ENCODE measurements around the gene SEPTIN12. TPM values are rescaled to one million over a fixed set of nuclear protein-coding genes. Genes with fewer than 3 reads are reported as not detected.

Gene SEPTIN12
- not detected in 2 replicates for total RNA-seq

GRCh38 chr16:4787627-4788482 lies at the start of gene SEPTIN12:
Gene SEPTIN12 (minus strand): TSS chr16:4788345. CDS start chr16:4787645, 700 bp downstream.

GRCh38 chr16:4801962-4802658 lies 14.0 kb upstream of the SEPTIN12 start, which contains the start of gene ROGDI:
Gene ROGDI (minus strand): TSS chr16:4802633. CDS start chr16:4802571, 62 bp downstream.

GRCh38 chr16:4795181-4795827 lies 7.2 kb upstream of the SEPTIN12 start, which contains the start of gene SMIM22:
Gene SMIM22 (plus strand): TSS chr16:4795369. CDS start chr16:4795735, 366 bp downstream.

GRCh38 chr16:4766875-4767628 lies 21.1 kb downstream of the SEPTIN12 start, which contains the start of gene ZNF500:
Gene ZNF500 (minus strand): TSS chr16:4767162. CDS start chr16:4765978, 1,184 bp downstream.

GRCh38 chr16:4734063-4734729 lies 53.9 kb downstream of the SEPTIN12 start, which contains the start of the genes ANKS3 and DNAAF8:
Gene ANKS3 (minus strand): TSS chr16:4734271. CDS start chr16:4730149, 4,122 bp downstream.
Gene DNAAF8 (plus strand): TSS chr16:4734537. CDS start chr16:4736515, 1,978 bp downstream.

Other genes starting within 250 kb of the SEPTIN12 start
- gene CDIP1, start 249.6 kb downstream of the SEPTIN12 start, total RNA-seq = 7.9 and 9.1 TPM in 2 replicates
- not detected in 2 replicates for gene C16orf96, start 232.0 kb downstream of the SEPTIN12 start, total RNA-seq
- gene UBALD1, start 173.5 kb downstream of the SEPTIN12 start, total RNA-seq = 3.6 and 9.4 TPM in 2 replicates
- 16.2 and 17.8 TPM in 2 replicates for gene MGRN1, start 163.5 kb downstream of the SEPTIN12 start, total RNA-seq
- gene NUDT16L1, start 94.8 kb downstream of the SEPTIN12 start, total RNA-seq = 24.5 and 30.2 TPM in 2 replicates
- 15.3 and 19.6 TPM in 2 replicates for gene ANKS3, start 54.1 kb downstream of the SEPTIN12 start, total RNA-seq
- gene DNAAF8, start 53.8 kb downstream of the SEPTIN12 start, total RNA-seq = 0.32 and 0.46 TPM in 2 replicates
- gene ZNF500, start 21.2 kb downstream of the SEPTIN12 start, total RNA-seq = 5.2 and 6.5 TPM in 2 replicates
- not detected in 2 replicates for gene SMIM22, start 7.0 kb upstream of the SEPTIN12 start, total RNA-seq
- 8.4 and 10.0 TPM in 2 replicates for gene ROGDI, start 14.3 kb upstream of the SEPTIN12 start, total RNA-seq
- 46.8 and 67.5 TPM in 2 replicates for gene GLYR1, start 58.9 kb upstream of the SEPTIN12 start, total RNA-seq
- gene UBN1, start 59.1 kb upstream of the SEPTIN12 start, total RNA-seq = 19.3 and 23.7 TPM in 2 replicates
- gene PPL, start 148.8 kb upstream of the SEPTIN12 start, total RNA-seq = under 0.01 and 0.46 TPM in 2 replicates
- not detected in 2 replicates for gene SEC14L5, start 170.0 kb upstream of the SEPTIN12 start, total RNA-seq
- gene NAGPA, start 245.6 kb upstream of the SEPTIN12 start, total RNA-seq = 22.1 and 32.5 TPM in 2 replicates